Activated CD8-positive, alpha-beta T cell treated with anti-CD3 and anti-CD28 coated beads for 36 hours (primary cell): ENCODE results near the gene CTDP1. TPM values are rescaled to one million over a fixed set of nuclear protein-coding genes. Genes with fewer than 3 reads are reported as not detected.

Experiments
- ATAC-seq: fragments of 200-7000 bp; cut with Tn5 transposase; one replicate; pipeline ENCODE4 v1.10.0; 2021; ENCODE audit warnings: mild to moderate bottlenecking, moderate library complexity
- CTCF ChIA-PET: fragments of 350-600 bp; sonication (Branson Sonifier 250); formaldehyde crosslinking; loops from one replicate; lab custom pipeline; 2021; ENCODE audit warnings: antibody characterized with exemption; lab: Charles Lee
- POLR2A ChIA-PET: fragments of 350-600 bp; sonication (Branson Sonifier 250); formaldehyde crosslinking; loops from one replicate; lab custom pipeline; 2021; ENCODE audit warnings: antibody characterized with exemption; lab: Charles Lee
- DNase-seq: peaks from one replicate; pipeline ENCODE4 v3.0.0-alpha.2; 2020
- H3K27ac Mint-ChIP-seq: one replicate; pipeline ENCODE4 v1.8.0; 2021; ENCODE audit warnings: mild to moderate bottlenecking, mixed read lengths
- H3K27me3 Mint-ChIP-seq: one replicate; pipeline ENCODE4 v1.8.0; 2021; ENCODE audit warnings: mixed read lengths
- H3K36me3 Mint-ChIP-seq: one replicate; pipeline ENCODE4 v1.8.0; 2021; ENCODE audit warnings: low read depth, mixed read lengths
- H3K4me1 Mint-ChIP-seq: one replicate; pipeline ENCODE4 v1.8.0; 2021; ENCODE audit warnings: low read depth, mixed read lengths
- H3K4me3 Mint-ChIP-seq: one replicate; pipeline ENCODE4 v1.8.0; 2021; ENCODE audit warnings: mild to moderate bottlenecking, moderate library complexity, mixed read lengths
- H3K9me3 Mint-ChIP-seq: one replicate; pipeline ENCODE4 v1.8.0; 2021; ENCODE audit warnings: mixed read lengths
- intact Hi-C: fragments of 100-400 bp; cut with micrococcal nuclease; formaldehyde crosslinking; loops from one replicate; pipeline ENCODE4 v1.10.0; 2022
- total RNA-seq, 2 experiments: library from RNA; stranded (reverse); gene quantifications; one replicate each; pipeline ENCODE4 v1.2.3, GENCODE V29; 2021
- TF ChIP-seq, protein P1 (sequence below): fragments of 200-600 bp; IDR thresholded peaks from one replicate; pipeline ENCODE4 v1.8.0; 2022; ENCODE audit warnings: antibody characterized with exemption, mild to moderate bottlenecking

Gene CTDP1
- total RNA-seq, 2 experiments from 2014 or later, result 54.9 to 55.6 TPM

GRCh38 chr18:79678665-79679551 lies 695 bp upstream of the CTDP1 start:
- ChIA-PET CTCF (interaction anchor here (1.0 kb wide), 1 partner anchor 148 kb away, joined by 3 read pairs; no protein-coding TSS in a partner anchor), POLR2A (interaction anchor here (0.6 to 1.4 kb wide), 4 partner anchors 14 to 462 kb away, joined by 3 to 4 read pairs (median 3); partner anchors contain the start of gene ADNP2)
- Mint-ChIP-seq H3K9me3 (no peaks in the 10 kb centered on the region), H3K36me3 (peaks cover 64% of the 10 kb centered on the region), H3K27me3 (no peaks in the 10 kb centered on the region), H3K4me1 (peaks cover 56% of the 10 kb centered on the region), H3K27ac (peak overlapping the region; percentile 99), H3K4me3 (peak overlapping the region; percentile 91)
- peak; percentile 99 for DNase-seq
- TF ChIP-seq, protein P1, sequence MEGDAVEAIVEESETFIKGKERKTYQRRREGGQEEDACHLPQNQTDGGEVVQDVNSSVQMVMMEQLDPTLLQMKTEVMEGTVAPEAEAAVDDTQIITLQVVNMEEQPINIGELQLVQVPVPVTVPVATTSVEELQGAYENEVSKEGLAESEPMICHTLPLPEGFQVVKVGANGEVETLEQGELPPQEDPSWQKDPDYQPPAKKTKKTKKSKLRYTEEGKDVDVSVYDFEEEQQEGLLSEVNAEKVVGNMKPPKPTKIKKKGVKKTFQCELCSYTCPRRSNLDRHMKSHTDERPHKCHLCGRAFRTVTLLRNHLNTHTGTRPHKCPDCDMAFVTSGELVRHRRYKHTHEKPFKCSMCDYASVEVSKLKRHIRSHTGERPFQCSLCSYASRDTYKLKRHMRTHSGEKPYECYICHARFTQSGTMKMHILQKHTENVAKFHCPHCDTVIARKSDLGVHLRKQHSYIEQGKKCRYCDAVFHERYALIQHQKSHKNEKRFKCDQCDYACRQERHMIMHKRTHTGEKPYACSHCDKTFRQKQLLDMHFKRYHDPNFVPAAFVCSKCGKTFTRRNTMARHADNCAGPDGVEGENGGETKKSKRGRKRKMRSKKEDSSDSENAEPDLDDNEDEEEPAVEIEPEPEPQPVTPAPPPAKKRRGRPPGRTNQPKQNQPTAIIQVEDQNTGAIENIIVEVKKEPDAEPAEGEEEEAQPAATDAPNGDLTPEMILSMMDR, result no peak
- intact Hi-C loops, result no loop called here
- peak; percentile 91 for ATAC-seq

GRCh38 chr18:79680100-79680879 lies 687 bp downstream of the CTDP1 start:
- peak overlapping the region; percentile 97 for H3K4me3 Mint-ChIP-seq
- H3K27ac Mint-ChIP-seq, result peak overlapping the region; percentile 96
- TF ChIP-seq, protein P1, result no peak
- peak; percentile 72 for DNase-seq
- peaks cover 70% of the 10 kb centered on the region for H3K4me1 Mint-ChIP-seq
- POLR2A ChIA-PET, result interaction anchor here (0.9 to 1.5 kb wide), 5 partner anchors 10 to 287 kb away, joined by 3 to 5 read pairs (median 4); no protein-coding TSS in a partner anchor
- no peak for ATAC-seq
- H3K27me3 Mint-ChIP-seq, result no peaks in the 10 kb centered on the region
- no peaks in the 10 kb centered on the region for H3K9me3 Mint-ChIP-seq
- H3K36me3 Mint-ChIP-seq, result peaks cover 66% of the 10 kb centered on the region
- intact Hi-C loops, result loop anchor here (10.0 kb wide), 1 partner anchor 265 kb away; no protein-coding TSS in a partner anchor
- CTCF ChIA-PET, result interaction anchor here (1.6 kb wide), 1 partner anchor 302 kb away, joined by 4 read pairs; no protein-coding TSS in a partner anchor

GRCh38 chr18:79680891-79681339 lies 1.3 kb downstream of the CTDP1 start:
- no peaks in the 10 kb centered on the region for H3K27me3 Mint-ChIP-seq
- ChIA-PET CTCF (interaction anchor here (1.6 kb wide), 1 partner anchor 302 kb away, joined by 4 read pairs; no protein-coding TSS in a partner anchor), POLR2A (interaction anchor here (0.9 to 1.5 kb wide), 5 partner anchors 10 to 288 kb away, joined by 3 to 5 read pairs (median 4); no protein-coding TSS in a partner anchor)
- TF ChIP-seq, protein P1, result no peak
- peaks cover 65% of the 10 kb centered on the region for H3K36me3 Mint-ChIP-seq
- peaks cover 73% of the 10 kb centered on the region for H3K4me1 Mint-ChIP-seq
- H3K27ac Mint-ChIP-seq, result peak overlapping the region; percentile 96
- no peak for DNase-seq
- no peaks in the 10 kb centered on the region for H3K9me3 Mint-ChIP-seq
- H3K4me3 Mint-ChIP-seq, result peak overlapping the region; percentile 97
- no peak for ATAC-seq
- intact Hi-C loops, result loop anchor here (10.0 kb wide), 1 partner anchor 264 kb away; no protein-coding TSS in a partner anchor

- H3K27me3 Mint-ChIP-seq, result no peaks in the 10 kb centered on the region
- no peak for ATAC-seq
- peaks cover 63% of the 10 kb centered on the region for H3K36me3 Mint-ChIP-seq
- H3K4me1 Mint-ChIP-seq, result peaks cover 77% of the 10 kb centered on the region
- intact Hi-C loops, result loop anchor here (10.0 kb wide), 1 partner anchor 263 kb away; no protein-coding TSS in a partner anchor
- TF ChIP-seq, protein P1, result no peak
- H3K9me3 Mint-ChIP-seq, result no peaks in the 10 kb centered on the region
- peak overlapping the region; percentile 97 for H3K4me3 Mint-ChIP-seq
- ChIA-PET CTCF (interaction anchor here (1.5 to 1.6 kb wide), 2 partner anchors 154 to 303 kb away, joined by 3 to 4 read pairs; no protein-coding TSS in a partner anchor), POLR2A (interaction anchor here (1.5 to 2.0 kb wide), 2 partner anchors 159 kb away, joined by 4 to 6 read pairs; no protein-coding TSS in a partner anchor)
- DNase-seq, result peak; percentile 76
- H3K27ac Mint-ChIP-seq, result peak overlapping the region; percentile 96
Measured at GRCh38 chr18:79681484-79682387, 2.1 kb downstream of the CTDP1 start.
